Suppressor macrophage (primary cell): ENCODE measurements around the gene PDLIM3.

Experiments
- DNase-seq, 4 experiments: peaks; one replicate each; pipeline ENCODE4 v3.0.0-alpha.2; 2020 to 2022

The PDLIM3 gene

DNA sequence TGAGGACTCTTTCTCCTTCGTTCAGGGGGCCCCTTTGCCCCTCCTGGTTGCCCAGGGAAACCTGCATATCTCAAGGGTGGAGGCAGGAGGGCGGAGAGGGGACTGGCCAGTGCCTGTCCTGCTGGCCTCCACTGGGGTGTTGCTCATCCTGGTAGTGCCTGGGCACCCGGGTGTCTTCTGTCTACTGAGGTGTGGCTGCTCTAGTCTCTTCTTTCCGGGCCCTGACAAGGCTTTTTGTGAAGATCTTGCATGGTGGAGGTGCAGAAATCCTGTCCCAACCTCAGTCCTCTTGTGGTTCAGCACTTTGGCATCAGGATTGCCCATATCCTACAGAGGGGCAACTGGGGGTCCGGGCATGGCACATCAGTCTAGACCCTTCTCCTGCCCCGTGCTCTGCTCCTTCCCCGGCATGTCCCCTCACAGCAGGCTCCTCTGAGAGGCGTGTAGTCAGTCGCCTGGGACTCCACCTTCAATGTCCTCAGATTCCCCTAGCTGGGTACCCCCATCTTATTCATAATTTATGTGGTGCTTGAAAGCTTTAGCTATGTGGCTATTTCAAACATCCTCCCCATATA lies 65.6 kb downstream of the PDLIM3 start:
- DNase-seq = no peak

DNA sequence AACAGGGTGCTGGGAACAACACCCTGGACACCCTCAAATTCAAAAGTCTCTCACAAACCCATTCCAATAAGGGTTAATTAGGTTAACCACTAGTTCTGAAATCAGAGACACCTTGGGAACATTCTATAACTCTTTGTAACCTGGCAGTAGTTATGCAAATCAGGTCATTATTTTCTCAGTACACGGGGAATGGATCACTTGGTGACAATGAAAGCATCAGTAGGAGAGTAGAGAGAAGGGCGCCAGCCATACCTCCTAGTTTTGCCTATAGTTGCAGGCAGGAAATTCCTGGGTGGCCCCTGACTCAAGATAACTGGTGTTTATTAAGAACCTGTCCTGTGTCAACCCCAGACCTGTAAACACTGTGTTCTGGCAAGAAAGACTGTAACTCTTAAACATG lies 66.3 kb downstream of the PDLIM3 start:
- DNase-seq = no peak

DNA sequence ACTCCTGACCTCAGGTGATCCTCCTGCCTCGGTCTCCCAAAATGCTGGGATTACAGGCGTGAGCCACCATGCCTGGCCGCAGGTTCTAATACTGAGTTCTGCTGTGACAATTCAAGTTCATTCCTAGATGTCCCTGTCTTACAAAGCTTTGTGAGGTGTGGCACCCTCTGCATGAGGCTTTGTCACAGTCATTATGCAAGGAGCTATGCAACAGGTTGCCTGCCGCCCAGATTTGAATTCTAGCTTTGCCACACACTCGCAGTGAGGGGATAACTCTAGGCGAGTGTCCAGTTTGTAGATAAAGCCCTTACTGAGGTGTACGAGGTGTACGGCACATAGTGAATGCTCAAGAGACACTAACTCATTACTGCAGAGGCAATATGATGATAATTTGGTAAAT lies 67.3 kb downstream of the PDLIM3 start:
- no peak for DNase-seq

DNA sequence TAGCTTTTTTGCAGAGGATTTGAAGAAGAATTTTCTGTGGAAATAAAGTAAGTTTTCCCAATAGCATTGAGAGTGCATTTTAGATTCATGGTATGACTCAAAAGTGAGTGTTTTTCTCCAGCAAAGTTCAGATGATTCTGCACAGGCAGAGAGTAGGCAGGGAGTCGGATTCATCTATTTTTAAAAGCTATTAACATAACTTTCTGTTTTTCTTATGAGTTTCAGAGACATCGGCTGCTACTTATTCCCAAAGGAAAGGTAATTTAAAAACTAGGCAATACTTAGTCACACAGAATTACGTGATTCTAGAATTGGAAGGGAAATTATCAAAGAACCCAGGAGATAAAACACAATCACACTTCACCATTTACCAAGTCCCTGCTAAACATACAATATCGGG lies 68.2 kb downstream of the PDLIM3 start:
- DNase-seq = no peak

DNA sequence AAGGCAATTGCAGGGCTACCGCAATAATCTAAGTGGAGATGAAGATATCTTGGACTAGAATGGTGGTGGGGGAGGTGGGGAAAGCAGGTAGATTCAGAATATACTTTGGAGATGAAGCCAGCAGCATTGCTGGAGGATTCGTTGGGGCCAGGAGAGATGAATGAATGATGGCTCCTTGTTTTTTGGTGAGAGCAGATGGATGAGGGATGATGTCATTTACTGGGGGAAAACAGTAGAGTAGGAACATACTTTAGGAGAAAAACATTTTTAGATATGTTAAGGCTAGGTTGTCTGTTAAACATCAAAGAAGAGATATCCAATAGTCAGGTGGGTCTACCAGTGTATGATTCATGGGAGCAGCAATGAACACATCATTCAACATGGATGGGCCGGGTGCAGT lies 69.6 kb downstream of the PDLIM3 start:
- no peak for DNase-seq

- DNase-seq = no peak
Observed at GRCh38 chr4:185464887-185465286, 70.4 kb downstream of the PDLIM3 start.

DNA sequence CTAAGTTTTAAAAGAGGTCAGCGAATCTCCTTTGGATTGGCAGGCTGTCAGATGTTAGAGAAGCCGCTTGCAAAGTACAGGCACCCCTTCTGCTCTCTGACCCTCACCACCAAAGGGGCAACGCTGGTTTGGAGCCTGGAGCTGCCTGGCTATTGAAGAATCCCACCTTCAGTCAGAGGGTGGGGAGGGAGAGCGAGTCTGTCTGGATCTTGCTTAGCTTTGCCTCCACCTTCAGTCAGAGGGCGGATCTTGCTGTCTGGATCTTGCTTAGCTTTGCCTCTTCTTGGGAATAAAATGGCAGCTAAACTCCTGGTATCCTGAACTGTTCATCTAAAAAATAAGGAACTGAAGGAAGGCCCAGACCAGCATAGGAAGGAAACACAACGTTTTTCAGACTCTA lies 71.1 kb downstream of the PDLIM3 start:
- no peak for DNase-seq

DNA sequence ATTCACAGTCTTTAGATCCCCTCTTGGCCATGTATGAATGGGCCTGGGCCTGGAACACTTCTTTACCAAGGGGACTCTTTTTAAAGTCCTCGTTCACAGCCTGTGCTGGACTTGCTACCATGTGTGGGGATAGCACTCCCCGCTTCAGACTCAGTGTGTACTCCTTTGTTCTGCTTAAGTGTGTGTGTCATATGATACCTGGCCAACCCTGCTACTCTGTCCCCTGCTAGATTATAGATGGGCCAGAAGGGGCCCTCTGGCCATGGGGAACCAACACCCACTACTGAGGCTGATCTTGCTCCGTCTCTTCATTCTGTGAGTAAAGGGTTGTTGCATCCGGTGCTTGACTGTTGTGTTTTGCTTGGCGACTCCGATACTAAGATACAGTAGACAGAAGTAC lies 71.8 kb downstream of the PDLIM3 start:
- no peak for DNase-seq

- DNase-seq = no peak
Observed at GRCh38 chr4:185461565-185461964, 73.7 kb downstream of the PDLIM3 start.

DNA sequence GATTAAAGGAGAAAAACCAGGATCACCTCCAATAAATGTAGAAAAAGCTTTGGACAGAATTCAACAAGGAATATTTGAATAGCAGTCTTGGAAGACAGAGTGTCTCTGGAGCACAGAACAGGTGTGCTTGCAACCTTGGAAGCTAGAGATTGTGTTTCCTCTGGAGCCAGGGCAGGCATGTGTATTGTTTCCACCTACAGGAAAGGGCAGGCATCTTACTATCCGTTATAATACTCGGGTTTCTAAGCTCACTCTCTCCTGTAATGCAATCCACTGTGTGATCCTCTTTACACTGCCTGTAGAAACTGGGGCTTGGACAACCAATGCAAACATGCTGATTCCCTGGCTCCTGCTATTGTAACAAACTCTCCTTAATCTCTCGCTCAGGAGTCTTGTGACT lies 78.2 kb downstream of the PDLIM3 start:
- DNase-seq = no peak

- no peak for DNase-seq
Observed at GRCh38 chr4:185456131-185456530, 79.2 kb downstream of the PDLIM3 start.
